ENCODE data around the gene SYNE3. TPM values are rescaled to one million over a fixed set of nuclear protein-coding genes. Genes with fewer than 3 reads are reported as not detected.
A peak's percentile ranks its signal among the peaks of the same experiment; 100 is the strongest.

SYNE3 gene
- total RNA-seq, 4 donors from 2014 or later, result 13.8 to 26.2 (median 15.2) TPM

DNA sequence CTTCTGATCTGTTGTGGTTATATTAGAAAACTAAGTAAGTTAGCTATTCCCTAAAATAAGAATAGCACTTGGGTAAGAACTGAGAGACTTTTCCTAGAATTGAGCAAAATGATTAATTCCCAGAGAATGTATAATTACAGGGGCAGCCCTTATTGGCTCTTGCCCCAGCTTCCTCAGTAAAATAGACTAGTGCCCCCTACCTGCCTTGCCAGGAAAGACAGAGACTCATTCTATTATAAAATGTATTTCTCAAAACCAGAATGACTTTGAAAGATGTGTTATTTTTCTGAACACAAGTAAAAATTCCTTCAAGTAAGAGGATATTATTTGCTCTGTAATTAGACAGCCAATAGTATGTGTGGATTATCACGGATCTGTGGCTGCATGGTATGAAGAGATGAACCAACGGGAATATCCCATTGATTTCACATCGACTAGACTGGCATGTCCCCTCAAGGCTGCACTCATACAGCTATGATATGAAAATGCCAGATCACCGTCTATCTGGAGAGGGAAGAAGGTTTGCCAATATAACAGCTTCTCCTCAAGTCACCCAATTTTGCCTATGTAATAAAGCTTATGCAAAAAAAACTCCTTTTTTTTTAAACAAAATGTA, 11.0 kb upstream of the SYNE3 start:
- intact Hi-C loops (cut with DNase I; ENCODE audit: low total_unique reads), result loop anchor here (5.0 kb wide), 1 partner anchor 85 kb away; no protein-coding TSS in a partner anchor
- H3K4me3 ChIP-seq (ENCODE audit: low read depth, poor library complexity, severe bottlenecking), result no peak overlapping the region
- peak; percentile 69 to 90 for DNase-seq (ENCODE audit: low spot score in 2 of 2)
- no peak for TF ChIP-seq POLR2A (IDR thresholded peaks at IDR 0.05)
- peak in 1 of 3 donors; percentile 87 for TF ChIP-seq CTCF (IDR thresholded peaks at IDR 0.05)
- WGBS, 2 donors, result 58 to 60% methylated on average over 4 of the region's 4 CpGs

DNA sequence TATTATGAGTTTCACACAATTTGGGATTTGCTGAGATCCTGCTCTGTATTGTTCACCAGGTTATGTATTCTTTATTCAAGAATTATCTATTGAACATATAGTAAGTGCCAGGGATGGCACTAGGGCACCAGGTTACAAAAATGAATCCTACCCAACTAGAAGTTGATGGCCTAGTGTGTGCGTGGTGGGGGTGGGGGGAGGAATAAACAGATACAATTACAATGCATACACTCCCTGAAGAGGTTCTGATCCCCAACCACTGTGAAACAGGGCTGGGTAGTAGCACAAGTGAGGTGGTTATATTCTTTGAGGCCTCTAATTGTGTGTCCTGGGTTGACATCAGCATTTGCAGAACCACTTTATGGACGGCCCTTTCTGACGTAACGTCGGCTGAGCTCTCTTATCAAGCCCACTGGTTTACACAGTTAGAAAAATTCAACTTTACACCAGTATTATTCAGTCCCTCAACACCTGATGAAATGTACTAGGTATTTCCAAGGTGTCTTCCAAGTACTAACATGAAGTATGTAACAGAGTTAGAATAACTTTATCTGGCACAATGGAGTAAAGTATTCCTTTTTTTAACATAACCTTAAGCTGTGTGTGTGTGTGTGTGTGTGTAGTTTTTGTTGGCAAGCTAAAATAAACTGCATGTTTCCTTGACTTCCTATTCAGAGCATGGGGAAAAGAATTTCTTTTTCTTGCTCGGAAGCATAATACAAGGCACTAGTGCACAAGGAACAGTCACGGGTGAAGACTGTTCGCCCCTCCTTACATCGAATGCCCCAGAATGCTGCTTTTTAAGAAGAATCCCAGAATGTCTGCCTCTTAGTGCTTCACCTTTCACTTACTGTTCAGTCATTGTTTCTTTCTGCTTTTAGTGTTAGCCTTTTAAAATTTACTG, 10.3 kb upstream of the SYNE3 start:
- WGBS, 2 donors, result 43% methylated on average over 9 of the region's 9 CpGs
- peak in 1 of 2 donors; percentile 39 for DNase-seq (ENCODE audit: low spot score in 2 of 2)
- TF ChIP-seq CTCF (IDR thresholded peaks at IDR 0.05), result no peak
- no peak for TF ChIP-seq POLR2A (IDR thresholded peaks at IDR 0.05)
- intact Hi-C loops (cut with DNase I; ENCODE audit: low total_unique reads), result loop anchor here (5.0 kb wide), 1 partner anchor 84 kb away; no protein-coding TSS in a partner anchor
- no peak overlapping the region for H3K4me3 ChIP-seq (ENCODE audit: low read depth, poor library complexity, severe bottlenecking)

- DNase-seq (ENCODE audit: low spot score in 2 of 2), result peak in 1 of 2 donors; percentile 82
- WGBS, 2 donors, result 80 to 82% methylated on average over 5 of the region's 5 CpGs
- no peak overlapping the region for H3K4me3 ChIP-seq (ENCODE audit: low read depth, poor library complexity, severe bottlenecking)
- TF ChIP-seq POLR2A (IDR thresholded peaks at IDR 0.05) (no peak), CTCF (IDR thresholded peaks at IDR 0.05) (no peak)
- intact Hi-C loops (cut with DNase I; ENCODE audit: low total_unique reads), result loop anchor here (5.0 kb wide), 1 partner anchor 84 kb away; no protein-coding TSS in a partner anchor
Measured at GRCh38 chr14:95525999-95526398, 9.5 kb upstream of the SYNE3 start.

- 85 to 91% methylated on average over 6 of the region's 6 CpGs for WGBS, 2 donors
- intact Hi-C loops (cut with DNase I; ENCODE audit: low total_unique reads), result loop anchor here (5.0 kb wide), 1 partner anchor 83 kb away; no protein-coding TSS in a partner anchor
- no peak for TF ChIP-seq POLR2A (IDR thresholded peaks at IDR 0.05)
- no peak for TF ChIP-seq CTCF (IDR thresholded peaks at IDR 0.05)
- DNase-seq (ENCODE audit: low spot score in 2 of 2), result peak in 1 of 2 donors; percentile 45
- no peak overlapping the region for H3K4me3 ChIP-seq (ENCODE audit: low read depth, poor library complexity, severe bottlenecking)
Measured at GRCh38 chr14:95524706-95525512, 8.5 kb upstream of the SYNE3 start.

- H3K4me3 ChIP-seq (ENCODE audit: low read depth, poor library complexity, severe bottlenecking), result no peak overlapping the region
- WGBS, 2 donors, result 29 to 33% methylated on average over 11 of the region's 11 CpGs
- TF ChIP-seq POLR2A (IDR thresholded peaks at IDR 0.05), result no peak
- no peak for TF ChIP-seq CTCF (IDR thresholded peaks at IDR 0.05)
- peak in 1 of 2 donors; percentile 76 for DNase-seq (ENCODE audit: low spot score in 2 of 2)
- intact Hi-C loops (cut with DNase I; ENCODE audit: low total_unique reads), result no loop called here
Measured at GRCh38 chr14:95523815-95524448, 7.5 kb upstream of the SYNE3 start.
